GM13977 (cell line): ENCODE measurements around the gene BMERB1.

ENCODE experiments used
- DNase-seq: peaks from one replicate; pipeline ENCODE4 v3.0.0; 2012; ENCODE audit warnings: low spot score
- CTCF ChIP-seq: IDR thresholded peaks from 2 replicates; pipeline ENCODE4 v1.5.1; 2012; ENCODE audit warnings: mild to moderate bottlenecking, control low read depth; ENCODE audit not compliant: insufficient read depth; ENCODE audit errors: extremely low read depth, missing control alignments
- in situ Hi-C: fragments of 300-500 bp; cut with MboI; formaldehyde crosslinking; loops from one replicate; pipeline ENCODE4 v1.12.0; 2022; ENCODE audit warnings: low sequenced_read_pairs, low pct_unique_long_range_greater_than_20kb, mixed read lengths, inconsistent platforms; ENCODE audit not compliant: unreplicated experiment

The BMERB1 gene

GRCh38 chr16:15592324-15592723 lies 157.9 kb downstream of the BMERB1 start:
- no peak for DNase-seq
- TF ChIP-seq CTCF = no peak
- in situ Hi-C loops = no loop called here

GRCh38 chr16:15593235-15593634 lies 158.8 kb downstream of the BMERB1 start:
- in situ Hi-C loops = no loop called here
- no peak for TF ChIP-seq CTCF
- DNase-seq = no peak

- DNase-seq = no peak
- TF ChIP-seq CTCF = no peak
- in situ Hi-C loops = no loop called here
Observed at GRCh38 chr16:15594711-15595320, 160.4 kb downstream of the BMERB1 start.

- in situ Hi-C loops = no loop called here
- no peak for DNase-seq
- no peak for TF ChIP-seq CTCF
Observed at GRCh38 chr16:15597135-15597534, 162.7 kb downstream of the BMERB1 start.

- in situ Hi-C loops = no loop called here
- no peak for TF ChIP-seq CTCF
- DNase-seq = no peak
Observed at GRCh38 chr16:15597822-15598647, 163.6 kb downstream of the BMERB1 start.

DNA sequence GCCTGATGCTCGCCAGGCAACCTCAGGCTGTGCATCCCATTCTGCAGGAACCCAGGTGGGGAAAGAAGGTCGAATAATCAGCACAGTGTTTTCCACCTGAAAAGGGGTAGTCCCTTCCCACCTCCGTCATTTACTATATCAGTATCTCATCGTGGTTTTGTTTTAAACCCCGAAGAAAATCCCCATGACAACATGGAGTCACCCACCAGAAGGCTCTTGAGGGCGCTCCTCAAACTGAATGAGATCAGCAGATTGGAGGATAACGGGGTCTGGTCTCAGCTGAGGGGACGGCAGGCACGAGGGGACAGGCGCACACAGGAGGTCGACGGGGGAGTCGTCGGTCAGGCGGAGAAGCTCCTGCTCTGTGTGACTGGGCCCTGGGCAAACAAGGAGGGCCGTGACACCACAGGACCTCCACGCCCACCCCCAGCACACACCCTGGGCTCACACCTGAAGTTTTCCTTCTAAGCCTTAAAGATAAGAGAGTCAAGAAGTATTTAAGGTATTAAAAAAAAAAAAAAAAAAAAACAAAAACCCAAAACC lies 164.3 kb downstream of the BMERB1 start:
- in situ Hi-C loops = no loop called here
- no peak for TF ChIP-seq CTCF
- peak; percentile 38 for DNase-seq
